Colonic mucosa (tissue), 4 donors: ENCODE results near the gene BRINP2. TPM values are rescaled to one million over a fixed set of nuclear protein-coding genes. Genes with fewer than 3 reads are reported as not detected.

Experiments used
- DNase-seq: peaks from one replicate; pipeline ENCODE4 v3.0.0-alpha.2; 2020
- H3K27ac ChIP-seq: fragments of 200-600 bp; one replicate; pipeline ENCODE4 v1.8.0; 2021
- H3K27me3 ChIP-seq: fragments of 200-600 bp; one replicate; pipeline ENCODE4 v1.8.0; 2021
- H3K36me3 ChIP-seq: fragments of 200-600 bp; one replicate; pipeline ENCODE4 v1.8.0; 2021
- H3K4me1 ChIP-seq: fragments of 200-600 bp; one replicate; pipeline ENCODE4 v1.8.0; 2021; ENCODE audit warnings: mild to moderate bottlenecking
- H3K4me3 ChIP-seq: fragments of 200-600 bp; one replicate; pipeline ENCODE4 v1.8.0; 2021
- H3K9ac ChIP-seq, 2 donors: one replicate each; pipeline ENCODE4 v1.7.0; 2013; ENCODE audit warnings: control low read depth in 2 of 2, low read depth in 2 of 2, low read length in 2 of 2
- H3K9me3 ChIP-seq: fragments of 200-600 bp; one replicate; pipeline ENCODE4 v1.8.0; 2021
- CTCF ChIP-seq: fragments of 200-600 bp; IDR thresholded peaks from one replicate; pipeline ENCODE4 v1.8.0; 2022; ENCODE audit warnings: antibody characterized with exemption, mild to moderate bottlenecking
- intact Hi-C: fragments of 100-400 bp; cut with DNase I; formaldehyde crosslinking; loops from one replicate; pipeline ENCODE4 v1.14.1; 2022
- total RNA-seq, 2 donors: library from RNA; stranded (reverse); fragmentation: NEBNext Ultra II Directional in 1 of 2; extraction: Animal tissue kit (Norgen Biotek cat#: 25700) in 1 of 2; gene quantifications; one replicate each; pipeline ENCODE4 v1.2.1, GENCODE V29; 2021
- donor health status: healthy.
- donor health status: DM: no; HTN: no; CAD: no.
- donor health status: DM: no; HTN: no; CAD: no.

The BRINP2 gene
- total RNA-seq, 2 donors from 2014 or later, result not detected

GRCh38 chr1:177306019-177306415 is 135.3 kb downstream of the BRINP2 start:
- H3K36me3 ChIP-seq, result no peaks in the 10 kb centered on the region
- intact Hi-C loops, result no loop called here
- no peaks in the 10 kb centered on the region for H3K4me1 ChIP-seq

GRCh38 chr1:177306981-177307380 is 136.2 kb downstream of the BRINP2 start:
- no peak for DNase-seq
- intact Hi-C loops, result no loop called here
- Histone ChIP-seq H3K27me3 (no peaks in the 10 kb centered on the region), H3K4me1 (no peaks in the 10 kb centered on the region), H3K27ac (no peak overlapping the region), H3K36me3 (no peaks in the 10 kb centered on the region), H3K9me3 (no peaks in the 10 kb centered on the region), H3K9ac (no peak overlapping the region), H3K4me3 (no peak overlapping the region)
- no peak for TF ChIP-seq CTCF

More at GRCh38 chr1:177306019-177306415, 135.3 kb downstream of the BRINP2 start:
- no peak overlapping the region for H3K9ac ChIP-seq
- H3K4me3 ChIP-seq, result no peak overlapping the region
- no peaks in the 10 kb centered on the region for H3K9me3 ChIP-seq
- no peak for TF ChIP-seq CTCF
- H3K27me3 ChIP-seq, result no peaks in the 10 kb centered on the region
- no peak overlapping the region for H3K27ac ChIP-seq
- DNase-seq, result no peak

- no peak overlapping the region for H3K4me3 ChIP-seq
- no peak overlapping the region for H3K9ac ChIP-seq
- H3K9me3 ChIP-seq, result no peaks in the 10 kb centered on the region
- no peak overlapping the region for H3K27ac ChIP-seq
- H3K27me3 ChIP-seq, result no peaks in the 10 kb centered on the region
- intact Hi-C loops, result no loop called here
- TF ChIP-seq CTCF, result no peak
- no peaks in the 10 kb centered on the region for H3K36me3 ChIP-seq
- no peak for DNase-seq
- H3K4me1 ChIP-seq, result no peaks in the 10 kb centered on the region
Measured at GRCh38 chr1:177307771-177308170, 137.0 kb downstream of the BRINP2 start.

- no peak overlapping the region for H3K9ac ChIP-seq
- H3K9me3 ChIP-seq, result no peaks in the 10 kb centered on the region
- H3K27ac ChIP-seq, result no peak overlapping the region
- H3K4me3 ChIP-seq, result no peak overlapping the region
- intact Hi-C loops, result no loop called here
- no peaks in the 10 kb centered on the region for H3K27me3 ChIP-seq
- no peaks in the 10 kb centered on the region for H3K36me3 ChIP-seq
- TF ChIP-seq CTCF, result no peak
- DNase-seq, result no peak
- H3K4me1 ChIP-seq, result no peaks in the 10 kb centered on the region
Measured at GRCh38 chr1:177309880-177310279, 139.1 kb downstream of the BRINP2 start.

- H3K4me1 ChIP-seq, result no peaks in the 10 kb centered on the region
- H3K9ac ChIP-seq, result no peak overlapping the region
- no peak for TF ChIP-seq CTCF
- H3K27ac ChIP-seq, result no peak overlapping the region
- no peaks in the 10 kb centered on the region for H3K9me3 ChIP-seq
- intact Hi-C loops, result no loop called here
- no peak overlapping the region for H3K4me3 ChIP-seq
- no peaks in the 10 kb centered on the region for H3K27me3 ChIP-seq
- no peak for DNase-seq
- H3K36me3 ChIP-seq, result no peaks in the 10 kb centered on the region
Measured at GRCh38 chr1:177310326-177310725, 139.6 kb downstream of the BRINP2 start.

- Histone ChIP-seq H3K9me3 (no peaks in the 10 kb centered on the region), H3K27me3 (no peaks in the 10 kb centered on the region), H3K36me3 (no peaks in the 10 kb centered on the region), H3K9ac (no peak overlapping the region), H3K27ac (no peak overlapping the region), H3K4me1 (no peaks in the 10 kb centered on the region), H3K4me3 (no peak overlapping the region)
- DNase-seq, result no peak
- TF ChIP-seq CTCF, result no peak
- intact Hi-C loops, result no loop called here
Measured at GRCh38 chr1:177311111-177311510, 140.4 kb downstream of the BRINP2 start.
